GM19467 (cell line): ENCODE measurements around the gene RHOH.
"Not testable (repeated sequence)": the region's sequence is repeated elsewhere in the genome, so short reads cannot be mapped to it uniquely, and the experiment has no call there.

ENCODE experiments used
- ATAC-seq: cut with Tn5 transposase; IDR thresholded peaks from one replicate; pipeline ENCODE4 v1.9.1; 2021; ENCODE audit warnings: mild to moderate bottlenecking, moderate library complexity; ENCODE audit not compliant: unreplicated experiment

RHOH gene

DNA sequence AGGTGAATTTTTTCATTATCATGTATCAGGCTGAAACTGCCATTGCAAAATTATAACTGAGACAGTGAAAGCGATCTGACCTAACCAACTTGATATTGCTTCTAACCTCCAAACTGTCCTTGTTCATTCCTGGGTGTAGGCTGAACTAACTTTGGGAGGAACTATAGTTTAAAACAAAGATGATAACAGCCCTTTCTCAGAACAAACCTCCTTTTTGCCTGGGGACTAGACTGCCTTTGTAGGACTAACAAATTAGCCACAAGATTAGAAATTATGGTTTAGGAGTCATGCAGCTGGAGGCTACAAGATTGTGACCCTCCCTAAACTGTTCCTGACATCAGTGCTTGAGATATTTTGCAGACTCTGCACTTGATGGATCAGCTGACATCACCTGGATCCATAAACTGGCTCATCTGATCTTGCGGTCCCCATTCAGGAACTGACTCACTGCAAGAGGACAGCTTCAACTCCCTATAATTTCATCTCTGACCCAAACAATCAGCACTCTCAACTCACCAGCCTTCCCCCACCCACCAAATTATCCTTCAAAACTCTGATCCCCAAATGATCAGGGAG lies 93.9 kb downstream of the RHOH start:
- not testable (repeated sequence) for ATAC-seq

DNA sequence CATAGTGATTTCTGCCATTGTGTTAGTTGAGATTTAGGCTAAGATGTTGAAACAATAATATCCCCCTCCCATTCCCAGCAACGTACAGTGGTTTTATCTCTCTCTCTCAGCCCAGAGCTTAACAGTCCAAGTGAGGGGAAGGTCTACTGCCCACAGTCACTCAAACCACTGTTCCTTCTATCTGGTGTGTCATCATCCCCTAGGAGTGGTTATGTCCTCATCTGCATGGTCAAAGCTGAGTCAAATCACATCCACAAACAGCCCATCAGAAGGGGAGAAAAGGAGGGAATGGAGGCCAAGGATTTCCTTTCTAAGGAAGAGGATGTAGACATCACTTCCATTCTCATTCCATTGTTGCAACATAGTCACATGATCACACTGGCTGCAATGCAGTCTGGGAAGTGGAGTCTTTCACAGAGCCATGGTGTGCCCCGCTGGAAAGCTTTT lies 95.5 kb downstream of the RHOH start:
- no peak for ATAC-seq

DNA sequence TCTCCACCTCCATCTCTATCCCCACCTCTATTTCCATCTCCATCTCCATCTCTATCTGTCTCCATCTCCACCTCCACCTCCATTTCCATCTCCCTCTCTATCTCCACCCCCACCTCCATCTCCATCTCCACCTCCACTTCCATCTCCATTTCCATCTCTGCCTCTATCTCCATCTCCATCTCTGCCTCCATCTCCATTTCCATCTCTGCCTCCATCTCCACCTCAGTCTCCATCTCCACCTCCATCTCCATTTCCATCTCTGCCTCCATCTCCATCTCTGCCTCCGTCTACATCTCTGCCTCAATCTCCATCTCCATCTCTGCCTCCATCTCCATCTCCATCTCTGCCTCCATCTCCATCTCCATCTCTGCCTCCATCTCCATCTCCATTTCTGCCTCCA lies 97.5 kb downstream of the RHOH start:
- no peak for ATAC-seq

DNA sequence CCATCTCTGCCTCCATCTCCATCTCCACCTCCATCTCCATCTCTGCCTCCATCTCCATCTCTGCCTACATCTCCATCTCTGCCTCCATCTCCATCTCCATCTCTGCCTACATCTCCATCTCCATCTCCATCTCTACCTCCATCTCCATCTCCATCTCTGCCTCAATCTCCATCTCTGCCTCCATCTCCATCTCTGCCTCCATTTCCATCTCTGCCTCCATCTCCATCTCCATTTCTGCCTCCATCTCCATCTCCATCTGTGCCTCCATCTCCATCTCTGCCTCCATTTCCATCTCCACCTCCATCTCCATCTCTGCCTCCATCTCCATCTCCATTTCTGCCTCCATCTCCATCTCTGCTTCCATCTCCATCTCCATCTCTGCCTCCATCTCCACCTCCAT lies 98.2 kb downstream of the RHOH start:
- ATAC-seq = not testable (repeated sequence)

DNA sequence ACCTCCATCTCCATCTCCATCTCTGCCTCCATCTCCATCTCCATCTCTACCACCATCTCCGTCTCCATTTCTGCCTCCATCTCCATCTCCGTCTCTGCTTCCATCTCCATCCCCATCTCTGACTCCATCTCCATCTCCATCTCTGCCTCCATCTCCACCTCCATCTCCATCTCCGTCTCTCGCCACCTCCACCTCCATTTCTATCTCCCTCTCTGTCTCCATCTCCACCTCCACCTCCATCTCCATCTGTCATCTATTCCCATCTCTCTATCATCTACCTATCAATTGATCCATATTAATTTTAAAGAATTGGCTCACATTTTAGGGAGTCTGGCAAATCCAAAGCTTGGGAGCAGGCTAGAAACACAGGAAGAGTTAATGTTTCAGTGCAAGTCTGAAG lies 98.7 kb downstream of the RHOH start:
- no peak for ATAC-seq
